ENCODE data around the gene NAGLU. TPM values are rescaled to one million over a fixed set of nuclear protein-coding genes. Genes with fewer than 3 reads are reported as not detected.

NAGLU gene
- total RNA-seq, 4 donors from 2014 or later, result 32.9 to 50.5 (median 36.7) TPM

DNA sequence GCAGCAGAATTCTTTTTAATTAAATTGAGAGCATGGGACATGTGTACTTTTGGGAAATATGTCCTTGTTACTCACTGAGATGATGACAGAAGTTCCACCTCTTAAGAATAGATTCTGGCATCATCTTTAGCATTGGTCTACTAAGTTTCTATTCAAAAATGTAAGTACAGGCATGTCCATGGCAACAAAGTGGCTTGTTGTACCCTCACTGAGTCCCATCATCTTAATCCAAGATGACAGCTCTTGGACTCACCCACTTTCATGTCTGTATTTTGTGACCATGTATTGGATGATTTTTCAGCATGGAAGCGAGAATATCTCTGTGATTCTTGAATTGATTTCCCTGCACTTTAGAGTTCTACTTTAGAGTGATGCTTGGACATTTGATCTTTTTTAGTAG lies 33.1 kb upstream of the NAGLU start:
- no peak for DNase-seq (ENCODE audit: low spot score in 2 of 2)
- no peak overlapping the region for H3K4me3 ChIP-seq (ENCODE audit: low read depth, poor library complexity, severe bottlenecking)
- intact Hi-C loops (cut with DNase I; ENCODE audit: low total_unique reads), result no loop called here
- 91 to 93% methylated on average over 1 of the region's 1 CpG for WGBS, 2 donors
- TF ChIP-seq, protein P1, sequence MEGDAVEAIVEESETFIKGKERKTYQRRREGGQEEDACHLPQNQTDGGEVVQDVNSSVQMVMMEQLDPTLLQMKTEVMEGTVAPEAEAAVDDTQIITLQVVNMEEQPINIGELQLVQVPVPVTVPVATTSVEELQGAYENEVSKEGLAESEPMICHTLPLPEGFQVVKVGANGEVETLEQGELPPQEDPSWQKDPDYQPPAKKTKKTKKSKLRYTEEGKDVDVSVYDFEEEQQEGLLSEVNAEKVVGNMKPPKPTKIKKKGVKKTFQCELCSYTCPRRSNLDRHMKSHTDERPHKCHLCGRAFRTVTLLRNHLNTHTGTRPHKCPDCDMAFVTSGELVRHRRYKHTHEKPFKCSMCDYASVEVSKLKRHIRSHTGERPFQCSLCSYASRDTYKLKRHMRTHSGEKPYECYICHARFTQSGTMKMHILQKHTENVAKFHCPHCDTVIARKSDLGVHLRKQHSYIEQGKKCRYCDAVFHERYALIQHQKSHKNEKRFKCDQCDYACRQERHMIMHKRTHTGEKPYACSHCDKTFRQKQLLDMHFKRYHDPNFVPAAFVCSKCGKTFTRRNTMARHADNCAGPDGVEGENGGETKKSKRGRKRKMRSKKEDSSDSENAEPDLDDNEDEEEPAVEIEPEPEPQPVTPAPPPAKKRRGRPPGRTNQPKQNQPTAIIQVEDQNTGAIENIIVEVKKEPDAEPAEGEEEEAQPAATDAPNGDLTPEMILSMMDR (IDR thresholded peaks at IDR 0.05), result no peak
- TF ChIP-seq POLR2A (IDR thresholded peaks at IDR 0.05), result no peak

DNA sequence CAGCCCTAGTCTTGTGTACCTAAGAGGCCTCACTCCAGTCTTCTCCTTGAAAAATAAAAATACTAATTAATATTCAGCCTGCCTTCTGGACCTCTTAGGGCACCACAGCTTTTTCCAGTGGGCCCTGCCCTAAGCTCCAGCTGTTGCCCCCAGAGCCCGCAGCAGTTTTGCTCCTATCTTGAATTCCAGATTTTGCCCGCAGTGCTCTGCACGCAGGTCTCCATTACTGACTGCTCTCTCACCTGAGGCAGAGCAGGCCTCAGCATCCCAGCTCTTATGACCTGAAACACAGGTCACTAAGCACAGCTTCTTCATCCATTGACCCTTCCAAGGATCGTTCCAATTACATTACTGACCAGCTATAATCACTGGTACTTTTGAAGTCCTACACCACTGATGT lies 28.4 kb upstream of the NAGLU start:
- 90 to 94% methylated on average over 4 of the region's 4 CpGs for WGBS, 2 donors
- TF ChIP-seq POLR2A (IDR thresholded peaks at IDR 0.05), result no peak
- no peak overlapping the region for H3K4me3 ChIP-seq (ENCODE audit: low read depth, poor library complexity, severe bottlenecking)
- intact Hi-C loops (cut with DNase I; ENCODE audit: low total_unique reads), result no loop called here
- no peak for DNase-seq (ENCODE audit: low spot score in 2 of 2)

DNA sequence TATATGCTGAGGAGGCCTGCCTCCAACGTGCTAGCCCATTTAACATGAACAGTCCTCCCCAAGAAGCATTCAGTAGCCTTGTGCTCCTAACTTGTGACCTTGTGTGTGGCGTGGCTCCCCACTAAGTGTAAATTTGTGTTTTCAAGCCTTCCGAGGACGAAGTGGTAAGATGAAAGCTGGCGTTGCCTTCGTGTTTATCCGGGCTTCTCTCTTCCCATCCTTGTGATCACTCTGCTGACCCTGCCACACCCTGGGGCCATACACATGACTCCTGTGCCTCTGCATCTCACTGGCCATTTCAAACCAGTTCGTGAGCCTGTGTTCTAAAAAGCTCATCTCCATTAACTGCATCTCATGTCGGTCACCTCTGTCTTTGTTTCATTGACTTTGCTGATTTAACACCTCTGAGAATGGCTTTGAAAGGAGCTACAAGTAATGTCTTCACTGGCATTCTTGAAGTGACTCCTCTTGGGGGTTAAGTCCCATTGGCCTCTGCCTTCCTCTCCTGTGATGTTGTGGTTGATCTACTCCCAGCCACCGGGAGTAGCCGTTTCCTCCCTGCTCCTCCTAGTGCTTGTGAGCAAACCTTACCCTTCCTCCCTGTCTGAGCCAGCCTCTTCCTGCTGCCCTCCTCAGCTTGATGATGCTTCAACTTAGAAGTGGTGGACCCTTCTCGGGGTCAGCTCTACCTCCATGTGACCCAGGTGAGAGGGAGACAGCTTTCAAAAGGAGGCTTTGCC lies 27.4 kb upstream of the NAGLU start:
- 71 to 73% methylated on average over 12 of the region's 12 CpGs for WGBS, 2 donors
- intact Hi-C loops (cut with DNase I; ENCODE audit: low total_unique reads), result no loop called here
- no peak overlapping the region for H3K4me3 ChIP-seq (ENCODE audit: low read depth, poor library complexity, severe bottlenecking)
- TF ChIP-seq, protein P1 (IDR thresholded peaks at IDR 0.05), result no peak
- TF ChIP-seq POLR2A (IDR thresholded peaks at IDR 0.05), result no peak
- no peak for DNase-seq (ENCODE audit: low spot score in 2 of 2)

DNA sequence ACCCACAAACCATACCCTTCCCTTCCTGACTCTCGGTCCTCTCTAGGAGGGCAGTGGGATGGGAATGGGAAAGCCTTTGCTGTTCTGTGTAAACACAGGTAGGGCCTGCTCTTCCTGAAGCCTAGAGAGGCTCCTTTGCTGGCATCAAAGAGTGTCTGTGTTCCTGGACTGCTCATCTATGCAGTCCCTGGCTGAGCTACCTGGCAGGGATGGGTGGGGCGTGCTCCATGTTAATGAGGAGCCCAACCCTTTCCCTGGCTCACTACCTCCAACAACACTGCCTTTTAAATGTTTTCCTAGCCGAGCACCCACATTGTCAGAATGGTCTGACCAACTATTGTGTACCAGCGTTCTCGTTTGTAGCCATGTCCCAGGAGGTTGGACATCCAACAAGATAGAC lies 26.6 kb upstream of the NAGLU start:
- no peak overlapping the region for H3K4me3 ChIP-seq (ENCODE audit: low read depth, poor library complexity, severe bottlenecking)
- intact Hi-C loops (cut with DNase I; ENCODE audit: low total_unique reads), result no loop called here
- 50 to 62% methylated on average over 5 of the region's 5 CpGs for WGBS, 2 donors
- DNase-seq (ENCODE audit: low spot score in 2 of 2), result no peak
- TF ChIP-seq, protein P1 (IDR thresholded peaks at IDR 0.05), result no peak
- no peak for TF ChIP-seq POLR2A (IDR thresholded peaks at IDR 0.05)

DNA sequence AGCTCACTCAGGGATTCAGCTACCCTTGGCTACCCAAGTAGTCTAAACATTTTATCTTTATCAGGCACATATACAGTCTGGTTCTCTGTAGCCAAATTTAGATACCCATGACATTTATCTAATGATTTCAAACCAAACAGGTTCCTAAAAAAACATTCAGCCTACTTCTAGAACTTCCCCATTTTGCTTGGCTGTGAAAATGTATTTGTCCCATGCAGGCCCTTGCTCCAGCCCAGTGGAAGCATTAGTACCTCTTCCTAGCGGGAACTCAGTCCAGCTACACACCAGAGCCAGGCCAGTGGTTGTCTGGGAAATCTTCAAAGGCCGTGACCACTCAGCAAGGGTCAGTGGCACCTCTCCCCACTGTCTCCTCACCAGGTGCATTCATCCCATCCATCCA lies 26.2 kb upstream of the NAGLU start:
- intact Hi-C loops (cut with DNase I; ENCODE audit: low total_unique reads), result loop anchor here (10.0 kb wide), 1 partner anchor 45 kb away; no protein-coding TSS in a partner anchor
- TF ChIP-seq POLR2A (IDR thresholded peaks at IDR 0.05), result no peak
- TF ChIP-seq, protein P1 (IDR thresholded peaks at IDR 0.05), result no peak
- WGBS, 2 donors, result 78 to 95% methylated on average over 2 of the region's 2 CpGs

DNA sequence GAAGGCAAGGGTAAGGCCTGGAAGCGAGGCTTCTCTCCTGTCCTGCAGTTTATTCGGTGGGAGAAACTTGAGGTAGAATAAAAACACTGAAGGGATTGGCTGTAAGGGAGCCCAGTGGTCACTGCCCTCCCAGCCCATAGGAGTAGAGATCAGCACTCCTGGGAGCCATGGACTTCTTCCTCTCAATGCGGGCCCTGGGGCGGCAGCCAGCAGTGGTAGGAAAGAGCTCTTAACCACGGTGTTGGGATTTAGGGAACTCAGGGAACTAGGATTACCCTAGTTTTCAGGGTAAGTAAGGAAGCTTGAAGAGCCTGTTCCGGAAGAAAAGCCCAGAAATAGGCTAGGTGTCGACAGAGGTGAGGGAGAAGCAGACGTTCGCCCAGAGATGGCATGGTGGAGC lies 23.8 kb upstream of the NAGLU start:
- intact Hi-C loops (cut with DNase I; ENCODE audit: low total_unique reads), result loop anchor here (10.0 kb wide), 1 partner anchor 47 kb away; no protein-coding TSS in a partner anchor
- WGBS, 2 donors, result 79 to 81% methylated on average over 9 of the region's 9 CpGs

More for the DNA sequence above, 26.2 kb upstream of the NAGLU start:
- no peak for DNase-seq (ENCODE audit: low spot score in 2 of 2)
- H3K4me3 ChIP-seq (ENCODE audit: low read depth, poor library complexity, severe bottlenecking), result no peak overlapping the region

More for the DNA sequence above, 23.8 kb upstream of the NAGLU start:
- H3K4me3 ChIP-seq (ENCODE audit: low read depth, poor library complexity, severe bottlenecking), result no peak overlapping the region
- DNase-seq (ENCODE audit: low spot score in 2 of 2), result no peak
- TF ChIP-seq, protein P1 (IDR thresholded peaks at IDR 0.05), result no peak
- TF ChIP-seq POLR2A (IDR thresholded peaks at IDR 0.05), result no peak

All from lower leg skin (tissue), 4 donors.